Activated naive CD8-positive, alpha-beta T cell treated with anti-CD3 and anti-CD28 coated beads, Interleukin-2, amount 10 ng/mL, durations not matched to agents 7 days and 5 days (primary cell): ENCODE measurements around the gene ZNF324. TPM values are rescaled to one million over a fixed set of nuclear protein-coding genes. Genes with fewer than 3 reads are reported as not detected.
"Not testable (repeated sequence)": the region's sequence is repeated elsewhere in the genome, so short reads cannot be mapped to it uniquely, and the experiment has no call there.

ENCODE experiments used
- ATAC-seq: fragments of 150-1000 bp; cut with Tn5 transposase; one replicate; pipeline ENCODE4 v1.10.0; 2021; ENCODE audit warnings: low read depth, moderate library complexity
- POLR2A ChIA-PET: fragments of 350-600 bp; sonication (Branson Sonifier 250); formaldehyde crosslinking; loops from one replicate; lab custom pipeline; 2021; ENCODE audit warnings: antibody characterized with exemption; lab: Charles Lee
- DNase-seq: peaks from one replicate; pipeline ENCODE4 v3.0.0; 2021
- H3K27ac Mint-ChIP-seq: one replicate; pipeline ENCODE4 v1.8.0; 2022; ENCODE audit warnings: mild to moderate bottlenecking, mixed read lengths
- H3K27me3 Mint-ChIP-seq: one replicate; pipeline ENCODE4 v1.8.0; 2022; ENCODE audit warnings: mild to moderate bottlenecking, moderate library complexity, mixed read lengths
- H3K36me3 Mint-ChIP-seq: one replicate; pipeline ENCODE4 v1.8.0; 2021; ENCODE audit warnings: mild to moderate bottlenecking, mixed read lengths
- H3K4me1 Mint-ChIP-seq: one replicate; pipeline ENCODE4 v1.8.0; 2021; ENCODE audit warnings: mixed read lengths
- H3K4me3 Mint-ChIP-seq: one replicate; pipeline ENCODE4 v1.8.0; 2022; ENCODE audit warnings: mild to moderate bottlenecking, moderate library complexity, mixed read lengths
- H3K9me3 Mint-ChIP-seq: one replicate; pipeline ENCODE4 v1.8.0; 2021; ENCODE audit warnings: mixed read lengths
- total RNA-seq, 2 experiments: library from RNA; stranded (reverse); gene quantifications; one replicate each; pipeline ENCODE4 v1.2.3, GENCODE V29; 2021

ZNF324 gene
- total RNA-seq, 2 experiments from 2014 or later, result 18.0 to 18.5 TPM

DNA sequence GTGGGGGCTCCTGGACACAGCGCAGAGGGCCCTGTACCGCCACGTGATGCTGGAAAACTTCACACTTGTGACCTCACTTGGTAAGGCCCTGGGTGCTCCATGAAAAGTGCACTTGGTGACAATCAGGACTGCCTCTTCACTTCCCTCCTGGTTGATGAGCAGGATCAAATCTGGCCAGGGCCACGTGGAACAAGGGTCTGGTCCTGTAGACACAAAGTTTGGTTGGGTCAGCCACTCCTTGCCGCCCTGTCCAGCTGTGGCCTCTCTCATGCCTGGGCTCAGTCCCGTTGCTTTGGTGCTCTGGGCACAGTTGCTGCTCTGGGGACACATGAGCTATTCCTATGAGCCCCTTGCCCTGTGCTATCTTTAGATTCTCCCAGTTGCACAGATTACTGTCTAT lies 13.1 kb upstream of the ZNF324 start:
- Mint-ChIP-seq H3K9me3 (peaks cover 6% of the 10 kb centered on the region), H3K4me3 (peak overlapping the region; percentile 5), H3K36me3 (peaks cover 11% of the 10 kb centered on the region), H3K27ac (no peak overlapping the region), H3K4me1 (peaks cover 12% of the 10 kb centered on the region), H3K27me3 (peaks cover 3% of the 10 kb centered on the region)
- ATAC-seq, result no peak
- POLR2A ChIA-PET, result no interaction called here
- no peak for DNase-seq

GRCh38 chr19:58455306-58455705 lies 11.6 kb upstream of the ZNF324 start:
- no peak for ATAC-seq
- DNase-seq, result no peak
- no peak overlapping the region for H3K27ac Mint-ChIP-seq
- H3K4me1 Mint-ChIP-seq, result peaks cover 12% of the 10 kb centered on the region
- peaks cover 13% of the 10 kb centered on the region for H3K36me3 Mint-ChIP-seq
- H3K27me3 Mint-ChIP-seq, result no peaks in the 10 kb centered on the region
- H3K9me3 Mint-ChIP-seq, result no peaks in the 10 kb centered on the region
- POLR2A ChIA-PET, result no interaction called here
- no peak overlapping the region for H3K4me3 Mint-ChIP-seq

GRCh38 chr19:58456111-58456510 lies 10.8 kb upstream of the ZNF324 start:
- POLR2A ChIA-PET, result no interaction called here
- Mint-ChIP-seq H3K36me3 (peaks cover 13% of the 10 kb centered on the region), H3K27ac (no peak overlapping the region), H3K4me3 (no peak overlapping the region), H3K9me3 (no peaks in the 10 kb centered on the region), H3K4me1 (peaks cover 9% of the 10 kb centered on the region), H3K27me3 (no peaks in the 10 kb centered on the region)
- DNase-seq (no peak), ATAC-seq (no peak)

GRCh38 chr19:58460039-58460438 lies 6.8 kb upstream of the ZNF324 start:
- Mint-ChIP-seq H3K36me3 (peaks cover 11% of the 10 kb centered on the region), H3K9me3 (no peaks in the 10 kb centered on the region), H3K4me3 (no peak overlapping the region), H3K4me1 (no peaks in the 10 kb centered on the region), H3K27ac (no peak overlapping the region), H3K27me3 (no peaks in the 10 kb centered on the region)
- ATAC-seq (no peak), DNase-seq (no peak)
- POLR2A ChIA-PET, result interaction anchor here (0.6 to 0.8 kb wide), 2 partner anchors 20 to 30 kb away, joined by 3 to 7 read pairs; partner anchors contain the start of gene ZNF132

GRCh38 chr19:58466089-58466759 lies 656 bp upstream of the ZNF324 start:
- DNase-seq, result no peak
- H3K36me3 Mint-ChIP-seq, result no peaks in the 10 kb centered on the region
- peak; percentile 16 for ATAC-seq
- H3K27ac Mint-ChIP-seq, result no peak overlapping the region
- POLR2A ChIA-PET, result interaction anchor here (0.6 to 2.0 kb wide), 3 partner anchors 9 to 236 kb away, joined by 3 to 11 read pairs (median 3); partner anchors contain the start of gene ZNF446
- H3K4me1 Mint-ChIP-seq, result peaks cover 16% of the 10 kb centered on the region
- peak overlapping the region; percentile 86 for H3K4me3 Mint-ChIP-seq
- H3K9me3 Mint-ChIP-seq, result no peaks in the 10 kb centered on the region
- H3K27me3 Mint-ChIP-seq, result no peaks in the 10 kb centered on the region

- peaks cover 16% of the 10 kb centered on the region for H3K4me1 Mint-ChIP-seq
- no peaks in the 10 kb centered on the region for H3K36me3 Mint-ChIP-seq
- no peak for ATAC-seq
- no peak overlapping the region for H3K27ac Mint-ChIP-seq
- POLR2A ChIA-PET, result interaction anchor here (0.6 to 0.9 kb wide), 2 partner anchors 9 to 119 kb away, joined by 3 to 5 read pairs; no protein-coding TSS in a partner anchor
- H3K4me3 Mint-ChIP-seq, result peak overlapping the region; percentile 86
- DNase-seq, result no peak
- H3K9me3 Mint-ChIP-seq, result no peaks in the 10 kb centered on the region
- H3K27me3 Mint-ChIP-seq, result no peaks in the 10 kb centered on the region
These were observed 1.4 kb downstream of the ZNF324 start for GRCh38 chr19:58468216-58468839.

DNA sequence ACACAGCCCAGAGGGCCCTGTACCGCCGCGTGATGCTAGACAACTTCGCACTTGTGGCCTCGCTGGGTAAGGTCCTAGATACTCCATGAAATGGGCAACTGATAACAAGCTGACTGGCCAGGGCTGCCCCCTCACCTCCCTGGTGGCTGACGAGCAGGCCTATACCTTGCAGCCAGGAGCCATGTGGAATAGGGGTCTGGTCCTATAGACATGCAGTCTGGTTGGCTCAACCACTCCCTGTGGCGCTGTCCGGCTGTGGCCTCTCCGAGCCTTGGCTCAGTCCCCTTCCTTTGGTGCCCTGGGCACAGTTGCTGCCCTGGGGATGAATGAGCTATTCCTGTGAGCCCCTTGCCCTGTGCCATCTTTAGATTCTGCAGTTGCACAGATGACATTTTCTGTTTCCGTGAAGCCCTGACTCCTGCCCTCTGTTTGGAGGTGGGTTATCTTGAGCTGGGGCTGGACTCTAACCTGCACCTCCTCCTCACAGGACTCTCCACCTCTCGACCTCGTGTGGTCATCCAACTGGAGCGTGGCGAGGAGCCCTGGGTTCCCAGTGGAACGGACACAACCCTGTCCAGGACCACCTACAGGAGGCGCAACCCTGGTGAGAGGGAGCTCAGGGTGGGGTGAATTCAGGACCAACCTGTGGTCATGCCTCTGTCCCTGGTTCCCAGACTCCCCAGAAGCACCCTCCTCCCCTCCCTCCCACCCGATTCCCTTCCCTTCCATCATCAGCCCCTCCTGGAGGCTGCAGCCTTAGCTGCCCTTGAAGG lies 2.5 kb downstream of the ZNF324 start:
- H3K4me3 Mint-ChIP-seq, result no peak overlapping the region
- no peaks in the 10 kb centered on the region for H3K27me3 Mint-ChIP-seq

GRCh38 chr19:58470837-58471543 lies 4.1 kb downstream of the ZNF324 start:
- H3K4me3 Mint-ChIP-seq, H3K27me3 Mint-ChIP-seq: not testable (repeated sequence)

More for the DNA sequence above, 2.5 kb downstream of the ZNF324 start:
- H3K4me1 Mint-ChIP-seq, result peaks cover 19% of the 10 kb centered on the region
- no peak for ATAC-seq
- H3K27ac Mint-ChIP-seq, result no peak overlapping the region
- no peak for DNase-seq
- no peaks in the 10 kb centered on the region for H3K36me3 Mint-ChIP-seq
- POLR2A ChIA-PET, result no interaction called here
- H3K9me3 Mint-ChIP-seq, result no peaks in the 10 kb centered on the region

GRCh38 chr19:58471736-58472135 lies 4.9 kb downstream of the ZNF324 start:
- POLR2A ChIA-PET, result interaction anchor here (0.6 kb wide), 1 partner anchor 702 kb away, joined by 5 read pairs; no protein-coding TSS in a partner anchor
- peaks cover 25% of the 10 kb centered on the region for H3K4me1 Mint-ChIP-seq

More at GRCh38 chr19:58470837-58471543, 4.1 kb downstream of the ZNF324 start:
- POLR2A ChIA-PET, H3K27ac Mint-ChIP-seq, H3K36me3 Mint-ChIP-seq, DNase-seq, ATAC-seq, H3K9me3 Mint-ChIP-seq: not testable (repeated sequence)
- H3K4me1 Mint-ChIP-seq, result peaks cover 26% of the 10 kb centered on the region

GRCh38 chr19:58473775-58474174 lies 6.9 kb downstream of the ZNF324 start:
- POLR2A ChIA-PET, result interaction anchor here (1.4 kb wide), 1 partner anchor 40 kb away, joined by 3 read pairs; no protein-coding TSS in a partner anchor
- DNase-seq, result no peak
- H3K27me3 Mint-ChIP-seq, result no peaks in the 10 kb centered on the region
- peak overlapping the region; percentile 6 for H3K4me3 Mint-ChIP-seq
- no peak for ATAC-seq
- H3K4me1 Mint-ChIP-seq, result peaks cover 20% of the 10 kb centered on the region
- H3K9me3 Mint-ChIP-seq, result no peaks in the 10 kb centered on the region
- no peaks in the 10 kb centered on the region for H3K36me3 Mint-ChIP-seq
- H3K27ac Mint-ChIP-seq, result no peak overlapping the region

More at GRCh38 chr19:58471736-58472135, 4.9 kb downstream of the ZNF324 start:
- Mint-ChIP-seq H3K27me3 (no peaks in the 10 kb centered on the region), H3K27ac (no peak overlapping the region), H3K4me3 (no peak overlapping the region), H3K36me3 (no peaks in the 10 kb centered on the region), H3K9me3 (no peaks in the 10 kb centered on the region)
- no peak for ATAC-seq
- no peak for DNase-seq

GRCh38 chr19:58474291-58474996 lies 7.6 kb downstream of the ZNF324 start:
- Mint-ChIP-seq H3K4me1 (peaks cover 18% of the 10 kb centered on the region), H3K9me3 (no peaks in the 10 kb centered on the region), H3K27ac (peak overlapping the region; percentile 14), H3K36me3 (no peaks in the 10 kb centered on the region), H3K27me3 (no peaks in the 10 kb centered on the region), H3K4me3 (peak overlapping the region; percentile 25)
- ATAC-seq (no peak), DNase-seq (no peak)
- POLR2A ChIA-PET, result interaction anchor here (1.4 to 2.3 kb wide), 2 partner anchors 39 to 45 kb away, joined by 3 to 10 read pairs; partner anchors contain the start of gene ZBTB45
